ENCODE results near the gene ULK4.

Gene ULK4

GRCh38 chr3:41234823-41235721, 726.8 kb downstream of the ULK4 start:
- no peak for TF ChIP-seq CTCF (conservative IDR thresholded peaks at IDR 0.05; ENCODE audit: low read length)
- peak; percentile 13 for DNase-seq (ENCODE audit: low read depth)
- no peak overlapping the region for H3K4me3 ChIP-seq (ENCODE audit: low read length)

GRCh38 chr3:41224120-41224806, 737.6 kb downstream of the ULK4 start:
- H3K4me3 ChIP-seq (ENCODE audit: low read length), result no peak overlapping the region
- peak; percentile 88 for DNase-seq (ENCODE audit: low read depth)
- peak; percentile 21; the same call in 1 of the 2 replicates for TF ChIP-seq CTCF (conservative IDR thresholded peaks at IDR 0.05; ENCODE audit: low read length)

GRCh38 chr3:41223691-41224090, 738.2 kb downstream of the ULK4 start:
- TF ChIP-seq CTCF (conservative IDR thresholded peaks at IDR 0.05; ENCODE audit: low read length), result no peak
- no peak overlapping the region for H3K4me3 ChIP-seq (ENCODE audit: low read length)
- no peak for DNase-seq (ENCODE audit: low read depth)

DNA sequence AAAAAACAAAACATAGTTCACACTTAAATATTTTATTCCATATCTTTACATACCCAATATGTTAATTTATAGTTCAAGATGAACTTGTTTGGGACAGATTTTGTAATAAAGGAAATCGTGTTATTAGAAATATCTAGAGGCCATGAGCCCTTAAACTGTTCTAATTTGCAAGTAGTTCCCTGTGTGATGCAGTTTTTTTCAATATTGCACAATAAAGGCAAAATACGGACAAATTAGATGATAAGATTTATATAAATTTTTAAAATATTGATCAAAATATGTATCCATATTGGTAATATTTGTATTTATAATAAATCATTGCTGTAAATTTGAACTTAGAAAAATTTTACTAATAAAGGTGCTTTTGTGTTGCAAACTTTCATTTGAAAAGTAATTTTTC, 738.8 kb downstream of the ULK4 start:
- no peak for TF ChIP-seq CTCF (conservative IDR thresholded peaks at IDR 0.05; ENCODE audit: low read length)
- no peak overlapping the region for H3K4me3 ChIP-seq (ENCODE audit: low read length)
- no peak for DNase-seq (ENCODE audit: low read depth)

DNA sequence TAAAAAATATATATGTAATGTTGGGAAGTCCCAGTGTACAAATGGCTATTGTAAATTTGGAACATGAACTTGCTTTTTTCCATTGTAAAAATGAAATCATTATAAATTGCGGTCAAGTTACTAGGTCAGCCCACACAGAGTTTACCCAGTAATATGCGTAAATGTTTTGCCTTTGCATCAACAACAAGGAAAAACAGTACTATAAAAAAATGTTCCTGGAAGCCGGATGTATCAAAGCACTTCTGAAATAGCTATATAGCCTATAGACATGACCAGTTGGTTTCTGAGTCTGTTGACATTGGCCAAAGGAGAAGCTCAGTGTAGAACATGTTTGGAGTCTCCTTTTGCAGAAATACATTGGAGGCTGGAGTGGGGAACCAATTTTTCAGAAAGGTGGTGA, 739.4 kb downstream of the ULK4 start:
- TF ChIP-seq CTCF (conservative IDR thresholded peaks at IDR 0.05; ENCODE audit: low read length), result no peak

DNA sequence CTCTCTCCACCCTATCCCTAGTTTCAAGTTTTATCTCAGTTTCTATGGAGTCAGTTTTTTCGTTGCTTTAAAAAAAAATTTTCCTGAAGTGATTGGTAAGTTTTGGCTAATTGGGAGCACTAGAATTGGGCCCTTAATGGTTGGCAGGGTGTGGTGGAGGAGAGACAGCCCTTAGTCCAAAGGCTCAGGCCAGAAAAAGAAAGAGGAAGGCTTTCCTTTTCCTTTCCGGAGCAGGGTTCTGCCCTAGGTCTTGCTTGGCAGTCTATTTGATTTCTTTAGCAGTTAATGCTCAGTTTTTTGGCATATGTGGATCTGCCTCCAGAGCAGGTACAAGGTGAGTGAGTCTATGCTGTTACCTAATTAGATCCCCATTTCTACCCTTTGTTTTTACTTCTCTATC, 739.9 kb downstream of the ULK4 start:
- no peak overlapping the region for H3K4me3 ChIP-seq (ENCODE audit: low read length)
- TF ChIP-seq CTCF (conservative IDR thresholded peaks at IDR 0.05; ENCODE audit: low read length), result no peak
- DNase-seq (ENCODE audit: low read depth), result no peak

More for the DNA sequence above, 739.4 kb downstream of the ULK4 start:
- no peak overlapping the region for H3K4me3 ChIP-seq (ENCODE audit: low read length)
- DNase-seq (ENCODE audit: low read depth), result no peak

All from AG10803 (cell line).